Thyroid gland (tissue), 4 donors: ENCODE data around the gene PLEKHG7.

Source experiments
- POLR2A ChIP-seq, 2 donors: fragments of 450-650 bp; IDR thresholded peaks; one replicate each; pipeline ENCODE4 v1.6.1; 2017; ENCODE audit warnings: antibody characterized with exemption in 2 of 2, mild to moderate bottlenecking in 2 of 2, moderate library complexity in 1 of 2
- TF ChIP-seq, protein P1 (sequence below), 6 experiments: fragments of 200-600 bp in 3 of 6; fragments of 450-650 bp in 3 of 6; sonication (generic) in 3 of 6; IDR thresholded peaks; one replicate each; pipeline ENCODE4 v1.5.1; 2016 to 2019; ENCODE audit warnings: antibody characterized with exemption in 6 of 6, mild to moderate bottlenecking in 2 of 6, inconsistent platforms in 1 of 6, moderate library complexity in 1 of 6

DNA sequence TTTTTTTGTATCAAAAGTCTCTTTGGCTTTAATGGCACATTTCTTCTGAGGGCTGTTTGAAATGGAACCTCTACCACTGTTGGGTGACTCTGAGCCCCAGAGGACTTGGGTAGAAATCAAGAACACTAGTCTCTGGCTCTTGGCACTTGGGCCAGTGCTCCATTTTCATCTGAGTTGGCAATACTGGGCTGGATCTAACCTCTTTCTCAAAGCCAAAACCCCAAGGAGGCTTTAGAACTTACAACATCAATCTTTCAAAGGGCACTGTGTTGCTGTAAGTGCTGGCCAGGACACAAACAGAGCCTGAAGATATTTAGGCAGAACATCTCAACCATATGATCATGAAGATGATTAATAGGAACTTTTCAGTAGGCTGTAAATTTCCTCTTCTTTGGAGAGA, 34.0 kb upstream of the PLEKHG7 start:
- TF ChIP-seq POLR2A (IDR thresholded peaks at IDR 0.05) = no peak
- TF ChIP-seq, protein P1, sequence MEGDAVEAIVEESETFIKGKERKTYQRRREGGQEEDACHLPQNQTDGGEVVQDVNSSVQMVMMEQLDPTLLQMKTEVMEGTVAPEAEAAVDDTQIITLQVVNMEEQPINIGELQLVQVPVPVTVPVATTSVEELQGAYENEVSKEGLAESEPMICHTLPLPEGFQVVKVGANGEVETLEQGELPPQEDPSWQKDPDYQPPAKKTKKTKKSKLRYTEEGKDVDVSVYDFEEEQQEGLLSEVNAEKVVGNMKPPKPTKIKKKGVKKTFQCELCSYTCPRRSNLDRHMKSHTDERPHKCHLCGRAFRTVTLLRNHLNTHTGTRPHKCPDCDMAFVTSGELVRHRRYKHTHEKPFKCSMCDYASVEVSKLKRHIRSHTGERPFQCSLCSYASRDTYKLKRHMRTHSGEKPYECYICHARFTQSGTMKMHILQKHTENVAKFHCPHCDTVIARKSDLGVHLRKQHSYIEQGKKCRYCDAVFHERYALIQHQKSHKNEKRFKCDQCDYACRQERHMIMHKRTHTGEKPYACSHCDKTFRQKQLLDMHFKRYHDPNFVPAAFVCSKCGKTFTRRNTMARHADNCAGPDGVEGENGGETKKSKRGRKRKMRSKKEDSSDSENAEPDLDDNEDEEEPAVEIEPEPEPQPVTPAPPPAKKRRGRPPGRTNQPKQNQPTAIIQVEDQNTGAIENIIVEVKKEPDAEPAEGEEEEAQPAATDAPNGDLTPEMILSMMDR (IDR thresholded peaks at IDR 0.05) = no peak
